HepG2 (cell line): ENCODE results near the gene RHBG. TPM values are rescaled to one million over a fixed set of nuclear protein-coding genes. Genes with fewer than 3 reads are reported as not detected.

Experiments
- ATAC-seq: fragments of 200-7000 bp; cut with Tn5 transposase; 3 replicates; pipeline ENCODE4 v1.9.1; 2020; ENCODE audit warnings: mild to moderate bottlenecking, moderate library complexity
- BruUV-seq: library from RNA; stranded (reverse); fragments of 400-500 nt; replicated peaks from 2 replicates; lab custom pipeline; 2021; lab: Mats Ljungman, UMichigan
- CTCF ChIA-PET: fragments of 300-600 bp; formaldehyde crosslinking; extraction: SDS; loops from one replicate; lab custom pipeline; 2021; ENCODE audit warnings: low total read pairs, inconsistent platforms, low intra/inter-chr PET ratio; lab: Yijun Ruan, JAX
- POLR2A ChIA-PET: fragments of 350-600 bp; sonication (Branson Sonifier 250); formaldehyde crosslinking; loops from one replicate; lab custom pipeline; 2020; ENCODE audit warnings: antibody characterized with exemption, inconsistent platforms; lab: Yijun Ruan, JAX
- DNase-seq: peaks from one replicate; pipeline ENCODE4 v3.0.0-alpha.2; 2015; ENCODE audit warnings: low spot score
- FAIRE-seq: peaks from 3 replicates; lab custom pipeline; 2011; peaks lifted over from hg19 to GRCh38; lab: Jason Lieb, UNC
- H2AFZ ChIP-seq: one replicate; pipeline ENCODE4 v1.6.1; 2011; ENCODE audit warnings: low read length, inconsistent platforms
- H3K27ac ChIP-seq: fragments of 300-600 bp; 3 replicates; pipeline ENCODE4 v1.8.0; 2011; ENCODE audit warnings: mixed run types, mild to moderate bottlenecking, mixed read lengths, low read length, inconsistent platforms; ENCODE audit not compliant: insufficient read depth; ENCODE audit errors: extremely low read length
- H3K27me3 ChIP-seq, 2 experiments: fragments of 200-600 bp in 1 of 2; 2 replicates in 1 of 2; 3 replicates in 1 of 2; pipeline versions ENCODE4 v1.6.0 to v1.8.0; 2011; ENCODE audit warnings: low read length in 2 of 2, mild to moderate bottlenecking in 2 of 2, moderate library complexity in 2 of 2, inconsistent platforms in 1 of 2; ENCODE audit not compliant: insufficient read depth in 2 of 2, control insufficient read depth in 1 of 2
- H3K36me3 ChIP-seq, 2 experiments: fragments of 200-600 bp in 1 of 2; replicated peaks in 1 of 2; 2 replicates in 1 of 2; 3 replicates in 1 of 2; pipeline versions ENCODE4 v1.5.1 to v1.8.0; 2011; ENCODE audit warnings: low read length in 2 of 2, inconsistent platforms in 1 of 2; ENCODE audit not compliant: insufficient read depth in 2 of 2, control insufficient read depth in 1 of 2
- H3K4me1 ChIP-seq: 2 replicates; pipeline ENCODE4 v1.5.1; 2012; ENCODE audit warnings: low read length, inconsistent platforms; ENCODE audit not compliant: insufficient read depth
- H3K4me2 ChIP-seq: 2 replicates; pipeline ENCODE4 v1.6.0; 2011; ENCODE audit warnings: low read depth, low read length, inconsistent platforms
- H3K4me3 ChIP-seq, 3 experiments: fragments of 200-600 bp in 1 of 3; sonication (generic), shearing (Covaris generic) in 1 of 3; replicated peaks in 1 of 3; 2 replicates each; pipeline ENCODE4 v1.5.1; 2011 to 2016; ENCODE audit warnings: low read length in 3 of 3, inconsistent platforms in 2 of 3, low read depth in 2 of 3, mild to moderate bottlenecking in 2 of 3, control low read depth in 1 of 3, mixed read lengths in 1 of 3; ENCODE audit not compliant: insufficient read depth in 1 of 3
- H3K79me2 ChIP-seq: one replicate; pipeline ENCODE4 v1.6.1; 2011; ENCODE audit warnings: low read length, inconsistent platforms; ENCODE audit not compliant: insufficient read depth
- H3K9ac ChIP-seq: 2 replicates; pipeline ENCODE4 v1.6.0; 2011; ENCODE audit warnings: mild to moderate bottlenecking, low read depth, low read length, inconsistent platforms; ENCODE audit not compliant: insufficient read depth
- H3K9me3 ChIP-seq: 2 replicates; pipeline ENCODE4 v1.5.1; 2012; ENCODE audit warnings: mild to moderate bottlenecking, low read length
- H4K20me1 ChIP-seq: 2 replicates; pipeline ENCODE4 v1.6.0; 2011; ENCODE audit warnings: inconsistent platforms, mild to moderate bottlenecking, low read length, moderate library complexity; ENCODE audit not compliant: insufficient read depth
- CREM ChIP-seq, 2 experiments: sonication (generic) in 1 of 2; formaldehyde crosslinking in 1 of 2; IDR thresholded peaks; 2 replicates each; pipeline versions ENCODE4 v1.4.0 to v1.6.1; 2016 to 2020; ENCODE audit warnings: antibody characterized with exemption in 1 of 2, mild to moderate bottlenecking in 1 of 2, missing genetic modification reagents in 1 of 2
- KMT2A ChIP-seq: sonication (generic); formaldehyde crosslinking; IDR thresholded peaks from 2 replicates; pipeline ENCODE4 v1.4.0; 2020; ENCODE audit warnings: missing genetic modification reagents
- MBD4 ChIP-seq: IDR thresholded peaks from 2 replicates; pipeline ENCODE4 v1.6.1; 2012; ENCODE audit warnings: low read length, inconsistent platforms, borderline replicate concordance
- MED13 ChIP-seq: sonication (generic); formaldehyde crosslinking; IDR thresholded peaks from 2 replicates; pipeline ENCODE4 v1.5.0; 2020; ENCODE audit warnings: missing genetic modification reagents
- RBM22 ChIP-seq: fragments of 200-400 bp; formaldehyde crosslinking; optimal IDR thresholded peaks from 2 replicates; pipeline ENCODE3; 2017; ENCODE audit warnings: mild to moderate bottlenecking, low read length, moderate library complexity
- SAFB2 ChIP-seq: sonication (generic); formaldehyde crosslinking; IDR thresholded peaks from 2 replicates; pipeline ENCODE4 v1.5.1; 2020; ENCODE audit warnings: missing genetic modification reagents, low read depth, mild to moderate bottlenecking, borderline replicate concordance
- SIX4 ChIP-seq: sonication (generic); formaldehyde crosslinking; IDR thresholded peaks from 2 replicates; pipeline ENCODE4 v1.4.0; 2020; ENCODE audit warnings: missing genetic modification reagents
- YY1 ChIP-seq: IDR thresholded peaks from 2 replicates; pipeline ENCODE4 v1.6.1; 2011; ENCODE audit warnings: low read length, low read depth, moderate library complexity, mild to moderate bottlenecking; ENCODE audit not compliant: insufficient read depth, insufficient replicate concordance
- ZNF737 ChIP-seq: sonication (generic); formaldehyde crosslinking; IDR thresholded peaks from 2 replicates; pipeline ENCODE4 v1.5.0; 2020; ENCODE audit warnings: missing genetic modification reagents, mild to moderate bottlenecking, borderline replicate concordance
- ZNF75D ChIP-seq: sonication (generic); formaldehyde crosslinking; IDR thresholded peaks from 2 replicates; pipeline ENCODE4 v1.8.1; 2023; ENCODE audit warnings: missing genetic modification reagents, mild to moderate bottlenecking, borderline replicate concordance
- ZNF841 ChIP-seq: sonication (generic); formaldehyde crosslinking; IDR thresholded peaks from 2 replicates; pipeline ENCODE4 v1.8.1; 2023; ENCODE audit warnings: missing genetic modification reagents, borderline replicate concordance
- ZSCAN22 ChIP-seq: sonication (generic); formaldehyde crosslinking; IDR thresholded peaks from 2 replicates; pipeline ENCODE4 v1.4.0; 2020; ENCODE audit warnings: mild to moderate bottlenecking, missing genetic modification reagents
- WGBS: methylation state at CpG from one replicate; pipeline ENCODE4 v1.1.6; 2017; ENCODE audit warnings: low lambda C conversion rate; 5-methylcytosine and 5-hydroxymethylcytosine counted together
- in situ Hi-C: cut with HindIII; loops from 2 replicates; pipeline ENCODE4 v1.10.0; 2017; ENCODE audit warnings: low pct_unique_long_range_greater_than_20kb; ENCODE audit not compliant: extremely low pct_ligation_motif_present
- intact Hi-C: fragments of 100-400 bp; cut with micrococcal nuclease; formaldehyde crosslinking; loops from one replicate; pipeline ENCODE4 v1.10.0; 2022; ENCODE audit not compliant: unreplicated experiment
- polyA plus RNA-seq, 8 experiments: library from polyadenylated mRNA; depleted of rRNA in 3 of 8; stranded (reverse) in 7 of 8; unstranded in 1 of 8; fragments of >200 nt; fragmentation: Illumina TruSeq in 4 of 8; extraction: Trizol in 4 of 8; gene quantifications; 2 replicates each; pipeline versions ENCODE4 v1.2.1 to v1.2.3, GENCODE V29; 2011 to 2016; ENCODE audit warnings: low read depth in 4 of 8, missing spikeins in 1 of 8, mixed read lengths in 1 of 8; ENCODE audit not compliant: insufficient read depth in 1 of 8
- total RNA-seq, 5 experiments: library from RNA; depleted of rRNA; stranded (reverse); fragments of >200 nt; fragmentation: Illumina TruSeq; extraction: Trizol; gene quantifications; 2 replicates each; pipeline ENCODE4 v1.2.3, GENCODE V29; 2016; ENCODE audit warnings: low read depth in 1 of 5
- TF ChIP-seq, protein P1 (sequence below): sonication (generic); formaldehyde crosslinking; IDR thresholded peaks from 2 replicates; pipeline ENCODE4 v1.5.1; 2020; ENCODE audit warnings: missing genetic modification reagents, mild to moderate bottlenecking, borderline replicate concordance
- TF ChIP-seq, protein P2 (sequence below): sonication (generic); formaldehyde crosslinking; IDR thresholded peaks from 2 replicates; pipeline ENCODE4 v1.9.0; 2021; ENCODE audit warnings: missing genetic modification reagents, borderline replicate concordance

RHBG gene
- total and polyA plus RNA-seq, 2 of the 13 experiments (the other 11 are each of a cell fraction or from before 2014, with no cell fraction given) = 61.8 to 73.5 TPM

DNA sequence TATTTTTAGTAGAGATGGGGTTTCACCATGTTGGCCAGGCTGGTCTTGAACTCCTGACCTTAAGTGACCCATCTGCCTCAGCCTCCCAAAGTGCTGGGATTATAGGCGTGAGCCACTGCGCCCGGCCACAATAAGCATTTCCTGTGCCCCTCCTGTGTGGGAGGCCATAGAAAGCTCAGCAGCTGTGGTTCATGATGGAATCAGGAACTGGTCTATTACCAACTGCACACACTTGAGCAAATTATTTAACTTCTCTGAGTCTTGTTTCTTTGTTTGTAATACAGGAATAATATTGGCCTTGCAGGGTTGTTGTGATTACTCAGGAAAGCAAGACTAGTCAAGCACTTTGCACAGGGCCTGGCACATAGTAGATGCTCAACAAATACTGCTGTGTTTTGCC lies 15.0 kb downstream of the RHBG start:
- POLR2A ChIA-PET = interaction anchor here (1.1 to 12.6 kb wide), 3 partner anchors 8 to 121 kb away, joined by 3 to 189 read pairs (median 8); partner anchors contain the start of gene RHBG
- intact Hi-C loops = no loop called here
- TF ChIP-seq, protein P1, sequence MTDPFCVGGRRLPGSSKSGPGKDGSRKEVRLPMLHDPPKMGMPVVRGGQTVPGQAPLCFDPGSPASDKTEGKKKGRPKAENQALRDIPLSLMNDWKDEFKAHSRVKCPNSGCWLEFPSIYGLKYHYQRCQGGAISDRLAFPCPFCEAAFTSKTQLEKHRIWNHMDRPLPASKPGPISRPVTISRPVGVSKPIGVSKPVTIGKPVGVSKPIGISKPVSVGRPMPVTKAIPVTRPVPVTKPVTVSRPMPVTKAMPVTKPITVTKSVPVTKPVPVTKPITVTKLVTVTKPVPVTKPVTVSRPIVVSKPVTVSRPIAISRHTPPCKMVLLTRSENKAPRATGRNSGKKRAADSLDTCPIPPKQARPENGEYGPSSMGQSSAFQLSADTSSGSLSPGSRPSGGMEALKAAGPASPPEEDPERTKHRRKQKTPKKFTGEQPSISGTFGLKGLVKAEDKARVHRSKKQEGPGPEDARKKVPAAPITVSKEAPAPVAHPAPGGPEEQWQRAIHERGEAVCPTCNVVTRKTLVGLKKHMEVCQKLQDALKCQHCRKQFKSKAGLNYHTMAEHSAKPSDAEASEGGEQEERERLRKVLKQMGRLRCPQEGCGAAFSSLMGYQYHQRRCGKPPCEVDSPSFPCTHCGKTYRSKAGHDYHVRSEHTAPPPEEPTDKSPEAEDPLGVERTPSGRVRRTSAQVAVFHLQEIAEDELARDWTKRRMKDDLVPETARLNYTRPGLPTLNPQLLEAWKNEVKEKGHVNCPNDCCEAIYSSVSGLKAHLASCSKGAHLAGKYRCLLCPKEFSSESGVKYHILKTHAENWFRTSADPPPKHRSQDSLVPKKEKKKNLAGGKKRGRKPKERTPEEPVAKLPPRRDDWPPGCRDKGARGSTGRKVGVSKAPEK (CRISPR knock-in tag) = no peak
- no peak for TF ChIP-seq SIX4 (CRISPR knock-in tag)
- TF ChIP-seq, protein P2, sequence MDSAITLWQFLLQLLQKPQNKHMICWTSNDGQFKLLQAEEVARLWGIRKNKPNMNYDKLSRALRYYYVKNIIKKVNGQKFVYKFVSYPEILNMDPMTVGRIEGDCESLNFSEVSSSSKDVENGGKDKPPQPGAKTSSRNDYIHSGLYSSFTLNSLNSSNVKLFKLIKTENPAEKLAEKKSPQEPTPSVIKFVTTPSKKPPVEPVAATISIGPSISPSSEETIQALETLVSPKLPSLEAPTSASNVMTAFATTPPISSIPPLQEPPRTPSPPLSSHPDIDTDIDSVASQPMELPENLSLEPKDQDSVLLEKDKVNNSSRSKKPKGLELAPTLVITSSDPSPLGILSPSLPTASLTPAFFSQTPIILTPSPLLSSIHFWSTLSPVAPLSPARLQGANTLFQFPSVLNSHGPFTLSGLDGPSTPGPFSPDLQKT = no peak
- no peak for TF ChIP-seq ZNF737
- no peak for TF ChIP-seq ZNF841
- TF ChIP-seq ZSCAN22 = no peak
- TF ChIP-seq KMT2A (CRISPR knock-in tag) = no peak
- TF ChIP-seq CREM (IDR thresholded peaks at IDR 0.05) = no peak
- TF ChIP-seq CREM (CRISPR knock-in tag; IDR thresholded peaks at IDR 0.05) = no peak
- TF ChIP-seq MED13 (CRISPR knock-in tag) = no peak
- TF ChIP-seq SAFB2 = no peak
- TF ChIP-seq MBD4 = no peak
- no peak for TF ChIP-seq YY1
- no peak for TF ChIP-seq ZNF75D (CRISPR knock-in tag)
- TF ChIP-seq RBM22 = no peak
- no peak overlapping the region for H3K4me2 ChIP-seq
- H3K79me2 ChIP-seq = no peaks in the 10 kb centered on the region
- peaks cover 4% of the 10 kb centered on the region for H4K20me1 ChIP-seq
- H2AFZ ChIP-seq = no peak overlapping the region
- FAIRE-seq = no peak
- H3K9ac ChIP-seq = no peak overlapping the region
- 0 out of 5 replicates have a peak, but pooled peaks cover 0 to 2% of the 10 kb centered on the region in 2 experiments for H3K27me3 ChIP-seq
- CTCF ChIA-PET = interaction anchor here (5.4 kb wide), 1 partner anchor 61 kb away, joined by 76 read pairs; no protein-coding TSS in a partner anchor
- peaks cover 28% of the 10 kb centered on the region for H3K4me1 ChIP-seq
- 92% methylated on average over 3 of the region's 3 CpGs for WGBS
- H3K9me3 ChIP-seq = no peaks in the 10 kb centered on the region
- ATAC-seq = no peak
- peaks cover 24 to 46% of the 10 kb centered on the region in 2 experiments for H3K36me3 ChIP-seq
- in situ Hi-C loops = no loop called here
- no peak overlapping the region for H3K27ac ChIP-seq
- no peak overlapping the region for H3K4me3 ChIP-seq
- no peak for DNase-seq
- no TSS peak for BruUV-seq
